OCI-LY3 (cell line): Measurements from ENCODE around the gene FOXC1.

Experiments
- EZH2phosphoT487 ChIP-seq: fragments of 200-600 bp; shearing (Covaris generic); IDR thresholded peaks from 2 replicates; pipeline ENCODE4 v1.6.1; 2018; ENCODE audit warnings: antibody characterized with exemption, mixed run types, low read depth
- TF ChIP-seq, protein P1 (sequence below): fragments of 200-600, 300-600 bp; sonication (generic); IDR thresholded peaks from 2 replicates; pipeline ENCODE4 v1.5.1; 2014; ENCODE audit warnings: antibody characterized with exemption, low read length, low read depth

DNA sequence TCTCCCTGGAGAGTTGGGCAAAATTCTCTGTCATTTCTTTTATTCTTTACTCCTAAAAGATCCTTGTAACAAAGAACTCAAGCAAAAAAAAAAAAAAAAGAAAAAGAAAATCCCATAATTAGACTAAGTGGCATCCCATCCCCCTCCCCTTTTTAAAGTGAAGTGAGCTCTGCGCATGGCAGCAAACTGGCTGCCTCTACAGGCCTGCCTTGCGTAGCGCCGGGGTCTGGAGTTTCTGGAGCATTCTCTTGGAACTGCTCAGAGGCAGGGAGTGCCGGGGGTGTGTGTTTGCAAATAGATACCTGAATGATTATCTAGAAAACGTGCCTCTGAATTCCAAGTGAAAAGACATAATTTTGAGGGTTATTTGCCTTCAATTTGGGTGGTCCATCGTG lies 48.1 kb downstream of the FOXC1 start:
- TF ChIP-seq, protein P1, sequence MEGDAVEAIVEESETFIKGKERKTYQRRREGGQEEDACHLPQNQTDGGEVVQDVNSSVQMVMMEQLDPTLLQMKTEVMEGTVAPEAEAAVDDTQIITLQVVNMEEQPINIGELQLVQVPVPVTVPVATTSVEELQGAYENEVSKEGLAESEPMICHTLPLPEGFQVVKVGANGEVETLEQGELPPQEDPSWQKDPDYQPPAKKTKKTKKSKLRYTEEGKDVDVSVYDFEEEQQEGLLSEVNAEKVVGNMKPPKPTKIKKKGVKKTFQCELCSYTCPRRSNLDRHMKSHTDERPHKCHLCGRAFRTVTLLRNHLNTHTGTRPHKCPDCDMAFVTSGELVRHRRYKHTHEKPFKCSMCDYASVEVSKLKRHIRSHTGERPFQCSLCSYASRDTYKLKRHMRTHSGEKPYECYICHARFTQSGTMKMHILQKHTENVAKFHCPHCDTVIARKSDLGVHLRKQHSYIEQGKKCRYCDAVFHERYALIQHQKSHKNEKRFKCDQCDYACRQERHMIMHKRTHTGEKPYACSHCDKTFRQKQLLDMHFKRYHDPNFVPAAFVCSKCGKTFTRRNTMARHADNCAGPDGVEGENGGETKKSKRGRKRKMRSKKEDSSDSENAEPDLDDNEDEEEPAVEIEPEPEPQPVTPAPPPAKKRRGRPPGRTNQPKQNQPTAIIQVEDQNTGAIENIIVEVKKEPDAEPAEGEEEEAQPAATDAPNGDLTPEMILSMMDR = no peak
- TF ChIP-seq EZH2phosphoT487 = no peak
